MCF 10A (cell line): ENCODE measurements around the gene PIK3CD. TPM values are rescaled to one million over a fixed set of nuclear protein-coding genes. Genes with fewer than 3 reads are reported as not detected.
"Not testable (repeated sequence)": the region's sequence is repeated elsewhere in the genome, so short reads cannot be mapped to it uniquely, and the experiment has no call there.

Source experiments
- BruUV-seq: library from RNA; stranded (reverse); fragments of 400-500 nt; replicated peaks from 2 replicates; lab custom pipeline; 2021; lab: Mats Ljungman, UMichigan
- CTCF ChIA-PET: fragments of 300-600 bp; sonication (Branson Sonifier 250); formaldehyde crosslinking; extraction: SDS; loops from one replicate; lab custom pipeline; 2021; ENCODE audit warnings: antibody characterized with exemption, inconsistent platforms; lab: Yijun Ruan, JAX
- POLR2A ChIA-PET: fragments of 300-600, 350-650 bp; sonication (Branson Sonifier 250); formaldehyde crosslinking; extraction: SDS; loops from one replicate; lab custom pipeline; 2020; ENCODE audit warnings: antibody characterized with exemption, inconsistent platforms; lab: Yijun Ruan, JAX
- DNase-seq: peaks from one replicate; pipeline ENCODE4 v3.0.0-alpha.2; 2018; ENCODE audit not compliant: unreplicated experiment
- H3K27ac Mint-ChIP-seq: one replicate; pipeline ENCODE4 v1.8.0; 2022; ENCODE audit warnings: mild to moderate bottlenecking, low read depth, mixed read lengths; ENCODE audit not compliant: unreplicated experiment
- H3K27me3 Mint-ChIP-seq: one replicate; pipeline ENCODE4 v1.8.0; 2022; ENCODE audit warnings: mixed read lengths; ENCODE audit not compliant: insufficient read depth, unreplicated experiment
- H3K36me3 Mint-ChIP-seq: one replicate; pipeline ENCODE4 v1.8.0; 2022; ENCODE audit warnings: mild to moderate bottlenecking, moderate library complexity, mixed read lengths; ENCODE audit not compliant: insufficient read depth, unreplicated experiment
- H3K4me1 Mint-ChIP-seq: one replicate; pipeline ENCODE4 v1.8.0; 2022; ENCODE audit warnings: mixed read lengths; ENCODE audit not compliant: insufficient read depth, unreplicated experiment
- H3K4me3 Mint-ChIP-seq: one replicate; pipeline ENCODE4 v1.8.0; 2022; ENCODE audit warnings: mild to moderate bottlenecking, moderate library complexity, mixed read lengths; ENCODE audit not compliant: unreplicated experiment
- H3K9me3 Mint-ChIP-seq: one replicate; pipeline ENCODE4 v1.8.0; 2022; ENCODE audit warnings: mixed read lengths; ENCODE audit not compliant: unreplicated experiment
- CTCF ChIP-seq: fragments of 200-600 bp; IDR thresholded peaks from one replicate; pipeline ENCODE4 v1.8.0; 2022; ENCODE audit warnings: antibody characterized with exemption, mild to moderate bottlenecking; ENCODE audit not compliant: unreplicated experiment
- intact Hi-C: fragments of 100-400 bp; cut with micrococcal nuclease; formaldehyde crosslinking; loops from 2 replicates; pipeline ENCODE4 v1.14.1; 2022
- total RNA-seq: library from RNA; stranded (reverse); gene quantifications from 2 replicates; pipeline ENCODE4 v1.2.3, GENCODE V29; 2022

PIK3CD gene
- total RNA-seq, 1 experiment from 2014 or later = 7.0 TPM

- Mint-ChIP-seq H3K27ac (no peak overlapping the region), H3K4me3 (no peak overlapping the region), H3K9me3 (no peaks in the 10 kb centered on the region), H3K27me3 (no peaks in the 10 kb centered on the region), H3K36me3 (peaks cover 26% of the 10 kb centered on the region), H3K4me1 (peaks cover 13% of the 10 kb centered on the region)
- POLR2A ChIA-PET = interaction anchor here (0.7 to 2.2 kb wide), 2 partner anchors 8 to 1400 kb away, joined by 3 to 11 read pairs; no protein-coding TSS in a partner anchor
- no peak for DNase-seq
- intact Hi-C loops = no loop called here
- no TSS peak for BruUV-seq
- CTCF ChIA-PET = interaction anchor here (0.6 to 1.6 kb wide), 3 partner anchors 41 to 175 kb away, joined by 3 to 6 read pairs (median 3); no protein-coding TSS in a partner anchor
- no peak for TF ChIP-seq CTCF
These were observed 107.1 kb downstream of the PIK3CD start for GRCh38 chr1:9758559-9759121.

- no peak for TF ChIP-seq CTCF
- peaks cover 13% of the 10 kb centered on the region for H3K4me1 Mint-ChIP-seq
- no peaks in the 10 kb centered on the region for H3K27me3 Mint-ChIP-seq
- H3K27ac Mint-ChIP-seq = no peak overlapping the region
- no TSS peak for BruUV-seq
- intact Hi-C loops = no loop called here
- H3K9me3 Mint-ChIP-seq = no peaks in the 10 kb centered on the region
- POLR2A ChIA-PET = no interaction called here
- CTCF ChIA-PET = interaction anchor here (0.6 kb wide), 3 partner anchors 116 to 577 kb away, joined by 3 to 4 read pairs (median 3); partner anchors contain the start of genes LZIC and NMNAT1
- peaks cover 22% of the 10 kb centered on the region for H3K36me3 Mint-ChIP-seq
- no peak for DNase-seq
- H3K4me3 Mint-ChIP-seq = no peak overlapping the region
These were observed 108.4 kb downstream of the PIK3CD start for GRCh38 chr1:9759939-9760338.

- H3K27ac Mint-ChIP-seq = no peak overlapping the region
- no peak for DNase-seq
- ChIA-PET CTCF (no interaction called here), POLR2A (interaction anchor here (0.6 kb wide), 1 partner anchor 135 kb away, joined by 3 read pairs; no protein-coding TSS in a partner anchor)
- BruUV-seq = no TSS peak
- H3K9me3 Mint-ChIP-seq = no peaks in the 10 kb centered on the region
- intact Hi-C loops = no loop called here
- no peak overlapping the region for H3K4me3 Mint-ChIP-seq
- H3K27me3 Mint-ChIP-seq = no peaks in the 10 kb centered on the region
- peaks cover 7% of the 10 kb centered on the region for H3K4me1 Mint-ChIP-seq
- peaks cover 22% of the 10 kb centered on the region for H3K36me3 Mint-ChIP-seq
- TF ChIP-seq CTCF = no peak
These were observed 109.3 kb downstream of the PIK3CD start for GRCh38 chr1:9760824-9761223.

- Mint-ChIP-seq H3K4me1 (peaks cover 6% of the 10 kb centered on the region), H3K9me3 (no peaks in the 10 kb centered on the region), H3K4me3 (no peak overlapping the region), H3K27ac (no peak overlapping the region), H3K36me3 (peaks cover 22% of the 10 kb centered on the region), H3K27me3 (no peaks in the 10 kb centered on the region)
- POLR2A ChIA-PET = no interaction called here
- CTCF ChIA-PET = interaction anchor here (0.6 kb wide), 3 partner anchors 148 to 958 kb away, joined by 3 to 4 read pairs (median 3); no protein-coding TSS in a partner anchor
- DNase-seq = no peak
- no TSS peak for BruUV-seq
- TF ChIP-seq CTCF = no peak
- intact Hi-C loops = no loop called here
These were observed 110.3 kb downstream of the PIK3CD start for GRCh38 chr1:9761855-9762254.

- H3K27me3 Mint-ChIP-seq, H3K27ac Mint-ChIP-seq, H3K9me3 Mint-ChIP-seq, intact Hi-C loops, BruUV-seq, POLR2A ChIA-PET, DNase-seq, H3K4me3 Mint-ChIP-seq: not testable (repeated sequence)
- peaks cover 10% of the 10 kb centered on the region for H3K4me1 Mint-ChIP-seq
- H3K36me3 Mint-ChIP-seq = peaks cover 22% of the 10 kb centered on the region
- CTCF ChIA-PET = interaction anchor here (0.6 kb wide), 1 partner anchor 959 kb away, joined by 3 read pairs; no protein-coding TSS in a partner anchor
These were observed 110.9 kb downstream of the PIK3CD start for GRCh38 chr1:9762446-9762845.
